IPS-11a (cell line): ENCODE results near the gene SLC16A9.

Experiments
- H3K4me3 ChIP-seq: one replicate; pipeline ENCODE4 v1.5.1; 2013; ENCODE audit warnings: low read depth, low read length, control low read depth

SLC16A9 gene

DNA sequence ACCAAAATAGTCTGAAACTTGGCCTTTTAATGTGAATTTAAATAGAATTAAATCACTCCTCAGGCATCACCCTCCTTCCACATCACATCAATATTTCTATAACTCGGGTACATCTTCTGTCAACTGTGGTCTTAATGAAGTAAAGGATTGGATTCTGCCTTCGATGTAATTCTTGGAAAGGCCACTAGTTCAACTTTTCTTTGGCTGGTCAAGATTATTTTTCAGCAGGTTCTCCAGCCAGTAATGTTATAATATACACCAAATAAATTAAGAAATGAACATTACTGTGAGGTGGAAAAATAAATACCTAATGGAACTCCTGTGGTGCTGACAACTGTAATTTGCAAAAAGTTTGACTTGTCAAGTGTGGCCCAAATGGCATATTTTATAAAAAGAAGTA, 9.7 kb upstream of the SLC16A9 start:
- no peak overlapping the region for H3K4me3 ChIP-seq

DNA sequence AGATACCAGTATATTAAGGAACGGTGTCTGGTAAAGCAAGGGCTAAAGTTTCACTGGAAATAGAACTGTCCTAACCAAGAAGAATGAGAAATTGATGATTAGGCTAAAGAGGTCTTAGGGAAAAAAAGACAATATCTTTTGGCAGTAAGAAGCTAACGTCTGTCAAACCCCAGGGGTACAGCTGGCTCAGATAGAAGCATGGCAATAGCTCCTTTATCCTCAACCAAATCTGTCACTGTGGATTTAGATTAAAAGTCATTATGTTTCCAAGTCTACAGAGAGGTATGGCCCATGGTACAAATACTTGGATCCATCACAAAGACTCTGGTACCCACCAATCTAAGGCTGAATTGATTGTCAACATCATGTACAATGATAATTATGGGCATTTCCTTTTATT, 8.6 kb upstream of the SLC16A9 start:
- H3K4me3 ChIP-seq = no peak overlapping the region

DNA sequence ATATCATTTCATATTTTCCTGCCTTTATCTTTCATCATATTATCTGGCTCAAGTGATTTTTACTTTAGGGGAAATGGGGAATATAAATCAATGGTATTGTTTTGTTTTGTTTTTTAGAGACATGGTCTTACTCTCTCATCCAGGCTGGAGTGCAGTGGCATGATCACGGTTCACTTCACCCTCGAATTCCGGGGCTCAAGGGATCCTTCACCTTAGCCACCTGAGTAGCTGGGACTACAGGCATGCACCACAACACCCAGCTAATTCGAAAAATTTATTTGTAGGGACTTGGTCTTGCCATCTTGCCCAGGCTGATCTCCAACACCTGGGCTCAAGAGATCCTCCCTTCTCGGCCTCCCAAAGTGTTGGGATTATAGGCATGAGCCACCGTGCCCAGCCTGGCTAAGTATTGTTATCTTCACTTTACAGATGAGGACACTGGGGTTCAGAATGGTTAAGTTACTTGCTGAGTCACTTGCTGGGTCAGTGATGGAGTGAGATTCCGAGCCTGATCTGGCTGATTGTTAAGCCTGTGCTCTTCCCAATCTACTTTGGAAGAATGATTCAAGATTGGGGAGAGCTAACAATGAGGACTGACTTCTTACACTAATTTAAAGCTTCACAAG, 3.7 kb upstream of the SLC16A9 start:
- no peak overlapping the region for H3K4me3 ChIP-seq

DNA sequence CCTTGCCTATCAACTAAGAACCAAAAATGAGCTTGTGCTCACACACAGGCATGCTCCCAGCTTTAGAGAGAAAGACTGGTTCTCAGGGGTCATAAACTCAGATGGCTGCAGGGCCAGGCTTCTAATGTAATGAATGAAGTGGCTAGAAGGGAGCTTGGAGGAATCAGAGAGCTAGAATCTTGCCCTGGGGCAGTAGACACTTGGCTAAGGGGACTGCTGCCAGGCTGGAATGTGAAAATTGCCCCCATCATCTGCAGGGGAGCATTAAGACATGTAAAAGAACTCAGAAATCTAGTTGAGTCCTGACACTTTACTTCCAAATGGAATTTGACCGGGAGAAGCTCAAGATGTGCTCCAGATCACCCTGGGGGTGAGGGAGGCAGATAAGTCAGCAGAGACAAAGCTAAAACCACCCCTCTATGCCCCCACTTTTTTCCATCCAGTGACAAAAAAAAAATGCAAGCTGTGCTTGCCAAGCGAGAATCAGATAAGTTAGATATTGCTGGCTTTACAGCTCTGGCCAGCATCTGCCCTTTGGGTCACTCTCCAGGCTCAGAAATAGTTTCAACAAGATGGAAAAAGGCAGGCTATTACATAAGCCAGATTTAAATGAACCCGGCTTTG, 2.3 kb upstream of the SLC16A9 start:
- H3K4me3 ChIP-seq = no peak overlapping the region

DNA sequence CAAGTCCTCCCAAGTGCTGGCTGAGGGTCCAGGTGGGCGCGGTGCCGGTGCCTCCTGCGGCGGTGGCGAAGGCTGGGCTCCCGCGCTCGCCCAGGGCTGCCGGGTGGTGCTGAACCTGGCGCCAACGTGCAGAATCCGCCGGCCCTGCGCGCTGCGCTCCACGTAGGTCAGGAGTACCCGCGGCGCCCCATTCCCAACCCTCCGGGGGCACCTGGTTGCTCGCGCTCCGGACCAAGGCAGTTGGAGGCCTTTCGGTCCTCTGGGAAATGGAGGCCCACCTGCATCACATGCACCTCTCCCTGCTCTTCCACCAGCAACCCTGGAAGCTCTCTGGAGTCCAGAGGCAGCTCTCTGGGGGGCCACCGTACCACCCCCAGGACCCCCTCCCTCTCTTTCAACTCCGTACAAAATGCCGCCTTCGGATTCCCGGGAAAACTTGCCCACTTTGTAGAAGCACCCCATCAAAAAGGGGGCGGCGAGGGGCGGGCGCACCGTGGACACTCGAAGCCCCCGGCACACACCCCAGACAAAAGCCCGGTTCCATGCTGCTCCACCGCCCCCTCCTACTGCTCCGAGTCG, 745 bp downstream of the SLC16A9 start:
- peak overlapping the region; percentile 67 for H3K4me3 ChIP-seq

DNA sequence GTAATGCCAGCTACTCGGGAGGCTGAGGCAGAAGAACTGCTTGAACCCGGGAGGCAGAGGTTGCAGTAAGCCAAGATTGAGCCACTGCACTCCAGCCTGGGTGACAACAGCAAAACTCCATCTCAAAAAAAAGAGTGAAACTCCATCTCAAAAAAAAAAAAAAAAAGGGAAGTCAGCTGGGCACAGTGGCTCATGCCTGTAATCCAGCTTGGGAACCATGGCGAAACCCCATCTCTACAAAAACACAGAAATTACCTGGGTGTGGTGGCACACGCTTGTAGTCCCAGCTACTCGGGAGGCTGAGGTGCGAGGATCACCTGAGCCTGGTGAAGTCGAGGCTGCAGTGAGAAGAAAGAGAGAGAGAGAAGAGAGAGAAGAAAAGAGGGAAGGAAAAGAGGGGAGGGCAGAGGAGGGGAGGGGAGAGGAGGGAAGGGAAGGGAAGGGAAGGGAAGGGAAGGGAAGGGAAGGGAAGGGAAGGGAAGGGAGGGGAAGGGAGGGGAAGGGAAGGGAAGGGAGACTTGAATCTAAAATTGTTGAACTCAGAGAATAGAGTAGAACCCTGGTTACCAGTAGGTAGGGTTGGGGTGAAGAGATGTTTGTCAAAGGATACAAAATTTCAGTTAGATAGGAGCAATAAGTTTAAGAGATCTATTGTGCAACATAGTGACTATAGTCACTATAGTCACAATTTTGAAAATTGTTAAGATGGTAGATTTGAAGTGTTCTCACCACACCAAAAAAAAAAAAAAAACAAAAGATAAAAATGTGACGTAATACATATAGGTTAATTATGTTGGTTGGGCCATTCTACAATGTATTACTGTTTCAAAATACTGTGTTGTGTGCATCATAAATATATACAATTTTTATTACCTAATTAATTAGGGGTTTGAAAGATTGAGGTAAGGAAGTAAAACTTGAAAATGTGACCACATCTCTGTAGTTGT, 2.5 kb downstream of the SLC16A9 start:
- H3K4me3 ChIP-seq = no peak overlapping the region

DNA sequence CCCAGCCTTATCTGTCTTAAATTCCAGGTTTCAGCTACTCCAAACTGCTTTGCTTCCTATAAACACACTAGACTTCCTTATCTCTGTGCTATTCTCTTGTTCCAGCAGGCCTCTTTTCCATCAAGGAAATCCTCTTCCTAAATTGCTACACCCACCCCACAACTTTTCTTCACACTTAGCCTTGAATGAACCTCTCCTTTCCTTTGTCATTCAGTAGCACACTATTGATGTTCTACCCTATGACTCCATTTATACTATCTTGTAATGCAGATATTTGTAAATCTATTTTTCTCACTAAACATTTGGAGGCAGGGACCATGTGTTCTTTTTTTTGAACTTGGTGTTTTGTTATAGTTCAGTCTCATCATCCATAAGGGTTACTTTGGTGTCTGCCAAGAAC, 3.7 kb downstream of the SLC16A9 start:
- H3K4me3 ChIP-seq = no peak overlapping the region

DNA sequence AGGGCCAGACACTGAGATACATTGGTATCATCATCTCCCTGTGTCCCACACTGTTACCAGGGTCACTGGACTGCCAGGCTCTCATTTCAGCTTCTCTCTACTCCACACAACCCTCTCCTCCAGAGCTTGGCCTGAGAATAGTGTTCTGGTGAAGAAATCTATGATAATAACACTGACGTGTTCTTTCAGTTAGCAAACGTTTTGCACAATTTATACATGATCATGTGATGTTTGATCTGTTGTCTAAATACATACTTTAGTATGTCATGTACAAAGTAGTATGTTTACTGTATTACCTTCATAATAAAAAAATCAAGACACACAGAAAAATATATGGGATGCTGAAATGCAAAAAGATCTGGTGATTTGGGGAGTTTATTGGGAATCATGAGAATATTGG, 5.0 kb downstream of the SLC16A9 start:
- no peak overlapping the region for H3K4me3 ChIP-seq

DNA sequence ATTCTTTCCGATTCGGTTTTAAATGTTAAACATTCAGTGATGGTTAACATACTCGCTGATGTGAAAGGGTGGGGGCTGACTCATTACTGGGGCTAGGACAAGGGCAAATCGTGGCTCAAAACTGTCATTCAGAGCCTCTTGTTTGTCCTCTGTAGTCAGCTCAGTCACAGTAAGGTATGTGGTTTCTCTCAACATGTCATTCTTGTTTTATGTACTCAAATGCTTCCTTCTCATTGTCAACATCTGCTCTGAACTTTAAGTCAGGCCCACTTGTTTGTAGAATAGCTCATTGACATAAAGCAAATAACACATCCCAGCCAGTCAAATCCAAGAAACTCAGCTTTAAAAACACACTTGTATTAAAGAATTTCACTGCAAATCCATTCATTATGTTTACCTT, 7.3 kb downstream of the SLC16A9 start:
- H3K4me3 ChIP-seq = no peak overlapping the region

DNA sequence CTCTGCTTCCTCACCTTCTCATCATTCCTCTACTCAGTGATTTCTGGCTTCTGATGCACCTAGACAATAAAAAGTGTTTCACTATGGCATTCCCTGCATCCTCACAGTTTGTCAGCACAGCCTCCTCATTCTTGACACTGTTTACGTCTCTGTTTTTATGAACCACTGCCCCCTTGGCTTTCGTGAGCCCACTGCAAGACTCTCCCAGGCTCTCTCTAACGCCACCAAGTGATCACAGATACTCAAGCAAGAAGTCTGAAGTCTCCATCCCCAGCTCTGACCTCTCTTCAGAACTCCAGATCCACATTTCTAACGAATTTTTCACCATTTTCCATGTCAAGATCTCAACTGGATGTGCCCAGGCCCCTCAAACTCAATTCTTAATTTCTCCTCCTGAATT, 8.9 kb downstream of the SLC16A9 start:
- H3K4me3 ChIP-seq = no peak overlapping the region

DNA sequence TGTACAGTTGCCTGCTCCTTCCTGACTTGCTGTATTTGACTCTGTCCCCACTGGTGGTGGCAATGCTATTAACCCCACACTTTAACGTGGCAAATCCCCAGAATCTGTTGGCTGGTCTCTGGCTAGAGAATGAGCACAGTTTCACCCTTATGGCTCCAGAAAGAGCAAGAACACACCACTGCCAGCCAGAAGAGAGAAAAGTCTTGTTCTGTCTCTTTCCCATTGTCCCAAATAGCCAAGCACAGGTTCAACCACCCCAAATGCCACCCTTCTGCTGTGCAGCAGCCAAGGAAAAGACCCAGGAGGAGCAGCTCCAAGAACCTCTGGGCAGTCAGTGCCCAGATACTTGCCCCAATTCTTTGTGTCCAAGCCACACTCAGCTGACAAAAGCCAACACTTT, 11.3 kb downstream of the SLC16A9 start:
- no peak overlapping the region for H3K4me3 ChIP-seq

DNA sequence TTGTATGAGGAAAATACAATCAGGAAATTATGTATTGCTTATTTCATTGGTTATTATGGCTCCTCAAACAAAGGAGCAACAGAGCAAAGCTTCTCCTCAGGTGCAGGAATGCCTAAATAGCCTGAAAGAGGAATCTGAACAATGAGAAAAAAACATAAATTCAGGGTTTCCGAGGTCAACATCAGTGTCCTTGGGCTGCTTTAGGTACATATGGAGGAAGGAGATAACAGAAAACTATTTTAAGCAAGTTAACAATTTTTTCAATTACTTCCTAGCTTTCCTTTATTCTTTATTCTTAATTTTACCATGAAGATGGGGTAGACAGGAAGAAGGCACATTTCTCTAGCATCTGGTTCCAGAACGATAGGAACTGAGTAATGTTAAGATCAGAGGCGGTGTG, 14.0 kb downstream of the SLC16A9 start:
- no peak overlapping the region for H3K4me3 ChIP-seq

DNA sequence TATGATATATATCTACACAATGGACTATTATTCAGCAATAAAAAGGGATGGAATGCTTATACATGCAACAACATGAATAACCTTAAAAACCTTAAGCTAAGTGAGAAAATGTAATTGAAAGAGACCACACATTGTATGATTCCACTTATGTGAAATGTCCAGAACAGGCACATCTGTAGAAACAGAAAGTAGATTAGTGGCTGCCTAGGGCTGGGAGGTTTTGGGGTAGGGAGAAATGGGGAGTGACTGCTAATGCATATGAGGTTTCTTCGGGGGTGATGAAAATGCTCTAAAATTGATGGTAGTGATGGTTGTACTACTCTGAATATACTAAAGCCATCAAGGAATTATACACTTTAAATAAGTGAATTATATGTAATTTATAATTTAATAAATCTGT, 14.7 kb downstream of the SLC16A9 start:
- H3K4me3 ChIP-seq = no peak overlapping the region

DNA sequence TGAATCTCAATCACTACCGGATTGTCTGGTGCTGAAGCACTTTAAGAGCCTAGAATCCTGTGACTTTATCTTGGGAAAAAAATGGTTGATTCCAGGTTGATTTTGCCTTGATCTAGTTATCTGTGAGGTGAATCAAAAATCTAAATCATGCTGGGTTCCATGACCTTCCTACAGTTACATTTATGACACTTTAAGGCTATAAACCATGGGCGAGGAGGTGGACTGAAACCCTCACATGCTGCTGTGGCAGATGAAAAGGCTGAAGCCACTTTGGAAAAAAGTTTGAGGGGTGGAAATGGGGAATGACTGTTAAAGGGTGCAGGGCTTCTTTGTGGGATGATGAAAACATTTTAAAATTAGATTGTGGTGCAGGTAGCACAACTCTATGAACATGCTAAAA, 17.5 kb downstream of the SLC16A9 start:
- no peak overlapping the region for H3K4me3 ChIP-seq

DNA sequence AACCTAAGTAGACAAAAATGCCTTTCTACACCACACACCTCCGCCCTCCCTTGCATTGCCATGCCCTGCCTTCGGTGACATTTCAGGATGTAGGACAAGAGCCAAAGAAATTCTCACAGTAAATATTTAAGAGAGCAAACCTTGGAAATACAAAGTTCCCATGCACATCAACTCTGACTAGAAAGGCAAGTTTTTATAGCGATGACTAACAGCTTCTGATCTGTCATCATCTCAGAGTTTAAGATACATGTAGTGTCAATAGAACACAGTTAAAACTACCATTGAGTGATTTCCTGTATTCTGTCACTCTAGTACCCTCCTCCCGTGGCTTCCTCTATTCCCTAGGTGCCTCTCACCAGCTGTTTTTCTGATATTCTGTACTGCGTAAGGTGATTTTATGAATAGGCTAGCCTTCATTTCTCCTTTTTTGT, 20.7 kb downstream of the SLC16A9 start:
- H3K4me3 ChIP-seq = no peak overlapping the region

DNA sequence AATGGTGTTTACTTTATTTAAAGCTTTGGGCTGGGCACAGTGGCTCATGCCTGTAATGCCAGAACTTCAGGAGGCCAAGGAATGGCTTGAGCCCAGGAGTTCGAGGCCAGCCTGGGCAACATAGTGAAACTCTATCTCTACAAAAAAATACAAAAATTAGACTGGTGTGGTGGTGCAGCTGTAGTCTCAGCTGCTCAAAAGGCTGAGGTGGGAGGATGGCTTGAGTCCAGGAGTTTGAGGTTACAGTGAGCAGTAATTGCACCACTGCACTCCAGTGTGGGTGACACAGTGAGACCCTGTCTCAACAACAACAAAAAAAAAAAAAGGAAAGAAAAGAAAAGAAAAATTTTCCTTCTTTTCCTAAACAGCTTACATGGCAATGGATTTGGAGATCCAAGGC, 22.0 kb downstream of the SLC16A9 start:
- H3K4me3 ChIP-seq = no peak overlapping the region

DNA sequence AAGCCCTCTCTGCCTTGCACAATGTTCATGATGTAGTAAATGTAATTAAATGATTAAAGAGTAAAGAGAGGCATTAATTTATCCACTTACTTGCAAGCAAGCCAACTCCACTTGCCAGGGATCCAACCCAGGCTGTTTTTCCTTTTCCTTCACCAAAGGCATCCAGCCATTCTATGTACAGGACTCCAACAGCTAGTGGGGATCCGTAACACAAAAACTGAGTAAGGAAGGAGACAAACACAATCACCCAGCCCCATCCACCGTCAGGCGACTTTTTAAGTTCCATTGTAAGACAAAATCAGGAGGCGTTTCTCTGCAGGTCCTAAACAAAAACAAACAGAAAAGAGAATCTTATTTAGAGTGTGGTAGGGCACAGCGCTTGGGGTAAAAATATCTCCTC, 25.6 kb downstream of the SLC16A9 start:
- no peak overlapping the region for H3K4me3 ChIP-seq

DNA sequence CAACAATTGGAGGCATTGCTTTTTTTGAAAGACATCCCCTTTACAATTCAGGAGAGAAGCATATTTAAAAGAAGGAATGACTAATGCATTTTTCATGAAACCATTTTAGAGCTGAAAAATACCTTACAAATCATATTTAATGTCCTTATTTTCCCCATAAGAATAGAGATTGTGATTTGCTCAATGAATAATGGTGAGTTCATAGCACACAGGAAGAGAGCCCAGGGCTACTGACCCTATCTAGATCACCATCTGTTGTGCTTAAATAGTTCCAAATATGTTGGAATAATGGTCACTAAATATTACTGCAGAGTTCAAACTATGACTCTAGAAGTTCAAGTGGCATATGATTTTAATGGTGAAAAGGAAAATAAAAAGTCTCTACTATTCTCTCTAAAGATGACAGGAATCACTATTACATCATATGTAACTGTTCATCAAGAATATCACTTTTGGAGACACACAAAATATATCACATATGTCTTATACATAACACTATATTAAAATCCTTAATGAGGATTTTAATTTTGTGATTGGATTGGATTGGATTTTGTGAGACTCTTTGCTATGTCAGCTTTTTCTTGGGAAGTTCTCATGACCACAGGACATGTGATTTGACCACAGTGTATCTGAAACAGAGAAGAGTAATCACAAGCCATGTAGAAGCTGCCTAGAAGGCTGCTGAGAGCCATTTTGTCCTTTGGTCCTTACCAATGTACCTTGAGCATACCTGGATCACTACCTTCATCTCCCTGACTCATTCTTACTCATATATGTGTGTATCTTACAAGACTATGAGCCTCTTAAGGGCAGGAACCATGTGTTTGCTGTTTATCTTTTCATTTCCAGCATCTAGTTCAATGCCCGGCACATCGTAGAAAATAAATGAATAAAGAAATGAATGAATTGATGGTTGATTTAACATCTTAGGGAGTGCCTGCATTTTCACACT, 26.4 kb downstream of the SLC16A9 start:
- H3K4me3 ChIP-seq = no peak overlapping the region

DNA sequence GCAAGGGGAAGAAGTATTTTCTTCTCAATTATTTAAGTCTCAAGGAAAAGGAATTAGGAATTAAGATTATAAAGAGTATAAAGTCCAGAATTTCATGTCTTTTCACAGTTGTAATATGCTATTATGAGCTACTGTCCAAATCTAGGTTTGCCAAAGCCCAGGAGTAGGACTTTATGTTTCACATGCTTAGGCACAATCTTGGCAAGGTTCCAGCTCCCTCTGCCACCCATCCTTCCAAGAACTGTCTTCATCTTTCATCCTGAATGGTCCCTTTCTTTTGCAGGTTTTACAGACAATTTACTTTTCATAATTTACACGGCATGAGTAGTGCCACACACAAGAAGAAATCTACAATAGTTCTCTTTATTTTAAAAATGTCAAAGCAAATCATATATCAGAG, 29.5 kb downstream of the SLC16A9 start:
- H3K4me3 ChIP-seq = no peak overlapping the region

DNA sequence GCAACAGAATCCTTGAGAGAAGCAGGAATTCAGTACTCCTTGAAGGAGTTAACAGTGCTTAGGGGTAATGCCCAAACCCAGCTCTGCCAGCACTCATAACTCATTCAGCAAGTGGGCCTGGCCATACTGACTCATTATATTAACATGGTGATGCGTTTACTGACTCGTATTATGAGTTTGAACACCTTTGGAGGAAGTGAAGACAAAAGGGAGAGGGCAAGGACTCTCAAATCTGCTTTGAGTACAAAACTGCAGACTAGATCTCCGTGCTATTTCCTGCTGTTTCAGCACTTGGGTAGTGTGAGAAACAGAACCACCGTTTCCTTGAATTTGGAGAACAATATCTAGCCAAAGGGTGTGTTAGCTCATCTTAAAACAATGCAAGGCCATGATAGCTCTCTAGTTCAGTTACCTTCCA, 30.8 kb downstream of the SLC16A9 start:
- H3K4me3 ChIP-seq = no peak overlapping the region
